Measurements from ENCODE around the gene CFAP61.

- TF ChIP-seq, protein P1, sequence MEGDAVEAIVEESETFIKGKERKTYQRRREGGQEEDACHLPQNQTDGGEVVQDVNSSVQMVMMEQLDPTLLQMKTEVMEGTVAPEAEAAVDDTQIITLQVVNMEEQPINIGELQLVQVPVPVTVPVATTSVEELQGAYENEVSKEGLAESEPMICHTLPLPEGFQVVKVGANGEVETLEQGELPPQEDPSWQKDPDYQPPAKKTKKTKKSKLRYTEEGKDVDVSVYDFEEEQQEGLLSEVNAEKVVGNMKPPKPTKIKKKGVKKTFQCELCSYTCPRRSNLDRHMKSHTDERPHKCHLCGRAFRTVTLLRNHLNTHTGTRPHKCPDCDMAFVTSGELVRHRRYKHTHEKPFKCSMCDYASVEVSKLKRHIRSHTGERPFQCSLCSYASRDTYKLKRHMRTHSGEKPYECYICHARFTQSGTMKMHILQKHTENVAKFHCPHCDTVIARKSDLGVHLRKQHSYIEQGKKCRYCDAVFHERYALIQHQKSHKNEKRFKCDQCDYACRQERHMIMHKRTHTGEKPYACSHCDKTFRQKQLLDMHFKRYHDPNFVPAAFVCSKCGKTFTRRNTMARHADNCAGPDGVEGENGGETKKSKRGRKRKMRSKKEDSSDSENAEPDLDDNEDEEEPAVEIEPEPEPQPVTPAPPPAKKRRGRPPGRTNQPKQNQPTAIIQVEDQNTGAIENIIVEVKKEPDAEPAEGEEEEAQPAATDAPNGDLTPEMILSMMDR (IDR thresholded peaks at IDR 0.05; ENCODE audit: low read depth, low read length), result peak; percentile 42
- TF ChIP-seq POLR2A (IDR thresholded peaks at IDR 0.05; ENCODE audit: extremely low read depth, insufficient read length), result no peak
Measured at GRCh38 chr20:20130399-20130798, 78.1 kb downstream of the CFAP61 start.

Measured in NB4 (cell line).